A549 (cell line): Measurements from ENCODE around the gene TYW1.
"Not testable (repeated sequence)": the region's sequence is repeated elsewhere in the genome, so short reads cannot be mapped to it uniquely, and the experiment has no call there.

Source experiments
- BHLHE40 ChIP-seq: IDR thresholded peaks from 2 replicates; pipeline ENCODE4 v1.6.1; 2012; ENCODE audit warnings: low read depth, low read length, inconsistent platforms
- CHD2 ChIP-seq: fragments of 150-350 bp; IDR thresholded peaks from 2 replicates; pipeline ENCODE4 v1.6.1; 2014; ENCODE audit warnings: low read length; ENCODE audit not compliant: partially characterized antibody
- JUN ChIP-seq, 2 experiments: fragments of >200 bp; sonication (Bioruptor Twin); formaldehyde crosslinking; IDR thresholded peaks; 2 replicates in 1 of 2; 3 replicates in 1 of 2; pipeline ENCODE4 v1.6.1; 2016 to 2017
- MAZ ChIP-seq: fragments of 150-350 bp; IDR thresholded peaks from 2 replicates; pipeline ENCODE4 v1.6.1; 2014; ENCODE audit warnings: antibody characterized with exemption, low read depth, low read length, borderline replicate concordance
- POLR2A ChIP-seq: IDR thresholded peaks from 2 replicates; pipeline ENCODE4 v1.6.1; 2012; ENCODE audit warnings: mild to moderate bottlenecking, low read length
- POLR2AphosphoS2 ChIP-seq: conservative IDR thresholded peaks from 2 replicates; pipeline ENCODE4 v1.6.1; 2012; ENCODE audit warnings: low read length, improper control_type of control experiment, inconsistent platforms
- RFX5 ChIP-seq: fragments of 450-650 bp; IDR thresholded peaks from 2 replicates; pipeline ENCODE4 v1.7.1; 2014; ENCODE audit warnings: antibody characterized with exemption, mild to moderate bottlenecking, moderate library complexity
- TF ChIP-seq, protein P1 (sequence below): fragments of >200 bp; sonication (Bioruptor Twin); formaldehyde crosslinking; IDR thresholded peaks from 3 replicates; pipeline ENCODE4 v1.5.1; 2016
- TF ChIP-seq, protein P2 (sequence below): fragments of 200-600 bp; sonication (generic); IDR thresholded peaks from 2 replicates; pipeline ENCODE4 v1.6.1; 2016; ENCODE audit warnings: antibody characterized with exemption, mild to moderate bottlenecking, moderate library complexity

DNA sequence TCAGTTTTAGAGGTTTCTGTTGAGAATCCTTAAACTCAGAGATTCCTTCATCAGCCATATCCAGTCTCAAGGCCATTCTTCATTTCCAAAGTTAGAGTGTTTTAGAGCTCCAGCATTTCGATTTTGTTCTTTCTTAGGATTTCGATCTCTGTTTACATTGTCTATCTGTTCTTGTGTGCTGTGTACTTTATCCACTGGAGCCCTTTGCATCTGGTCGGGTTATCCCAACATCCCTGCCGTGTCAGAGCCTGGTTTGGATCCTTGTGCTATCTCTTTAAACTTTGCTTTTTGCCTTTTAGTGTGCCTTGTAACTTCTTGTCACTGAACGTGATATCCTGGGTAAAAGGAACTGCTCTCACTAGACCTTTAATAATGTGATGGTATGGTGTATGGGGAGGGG lies 131.6 kb downstream of the TYW1 start:
- not testable (repeated sequence) for TF ChIP-seq POLR2A; JUN (IDR thresholded peaks at IDR 0.05); RFX5; POLR2AphosphoS2; MAZ; BHLHE40; CHD2
- TF ChIP-seq, protein P1, sequence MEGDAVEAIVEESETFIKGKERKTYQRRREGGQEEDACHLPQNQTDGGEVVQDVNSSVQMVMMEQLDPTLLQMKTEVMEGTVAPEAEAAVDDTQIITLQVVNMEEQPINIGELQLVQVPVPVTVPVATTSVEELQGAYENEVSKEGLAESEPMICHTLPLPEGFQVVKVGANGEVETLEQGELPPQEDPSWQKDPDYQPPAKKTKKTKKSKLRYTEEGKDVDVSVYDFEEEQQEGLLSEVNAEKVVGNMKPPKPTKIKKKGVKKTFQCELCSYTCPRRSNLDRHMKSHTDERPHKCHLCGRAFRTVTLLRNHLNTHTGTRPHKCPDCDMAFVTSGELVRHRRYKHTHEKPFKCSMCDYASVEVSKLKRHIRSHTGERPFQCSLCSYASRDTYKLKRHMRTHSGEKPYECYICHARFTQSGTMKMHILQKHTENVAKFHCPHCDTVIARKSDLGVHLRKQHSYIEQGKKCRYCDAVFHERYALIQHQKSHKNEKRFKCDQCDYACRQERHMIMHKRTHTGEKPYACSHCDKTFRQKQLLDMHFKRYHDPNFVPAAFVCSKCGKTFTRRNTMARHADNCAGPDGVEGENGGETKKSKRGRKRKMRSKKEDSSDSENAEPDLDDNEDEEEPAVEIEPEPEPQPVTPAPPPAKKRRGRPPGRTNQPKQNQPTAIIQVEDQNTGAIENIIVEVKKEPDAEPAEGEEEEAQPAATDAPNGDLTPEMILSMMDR, result not testable (repeated sequence)
- TF ChIP-seq, protein P2, sequence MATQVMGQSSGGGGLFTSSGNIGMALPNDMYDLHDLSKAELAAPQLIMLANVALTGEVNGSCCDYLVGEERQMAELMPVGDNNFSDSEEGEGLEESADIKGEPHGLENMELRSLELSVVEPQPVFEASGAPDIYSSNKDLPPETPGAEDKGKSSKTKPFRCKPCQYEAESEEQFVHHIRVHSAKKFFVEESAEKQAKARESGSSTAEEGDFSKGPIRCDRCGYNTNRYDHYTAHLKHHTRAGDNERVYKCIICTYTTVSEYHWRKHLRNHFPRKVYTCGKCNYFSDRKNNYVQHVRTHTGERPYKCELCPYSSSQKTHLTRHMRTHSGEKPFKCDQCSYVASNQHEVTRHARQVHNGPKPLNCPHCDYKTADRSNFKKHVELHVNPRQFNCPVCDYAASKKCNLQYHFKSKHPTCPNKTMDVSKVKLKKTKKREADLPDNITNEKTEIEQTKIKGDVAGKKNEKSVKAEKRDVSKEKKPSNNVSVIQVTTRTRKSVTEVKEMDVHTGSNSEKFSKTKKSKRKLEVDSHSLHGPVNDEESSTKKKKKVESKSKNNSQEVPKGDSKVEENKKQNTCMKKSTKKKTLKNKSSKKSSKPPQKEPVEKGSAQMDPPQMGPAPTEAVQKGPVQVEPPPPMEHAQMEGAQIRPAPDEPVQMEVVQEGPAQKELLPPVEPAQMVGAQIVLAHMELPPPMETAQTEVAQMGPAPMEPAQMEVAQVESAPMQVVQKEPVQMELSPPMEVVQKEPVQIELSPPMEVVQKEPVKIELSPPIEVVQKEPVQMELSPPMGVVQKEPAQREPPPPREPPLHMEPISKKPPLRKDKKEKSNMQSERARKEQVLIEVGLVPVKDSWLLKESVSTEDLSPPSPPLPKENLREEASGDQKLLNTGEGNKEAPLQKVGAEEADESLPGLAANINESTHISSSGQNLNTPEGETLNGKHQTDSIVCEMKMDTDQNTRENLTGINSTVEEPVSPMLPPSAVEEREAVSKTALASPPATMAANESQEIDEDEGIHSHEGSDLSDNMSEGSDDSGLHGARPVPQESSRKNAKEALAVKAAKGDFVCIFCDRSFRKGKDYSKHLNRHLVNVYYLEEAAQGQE, result not testable (repeated sequence)
